Measurements from ENCODE around the gene ZNF467. TPM values are rescaled to one million over a fixed set of nuclear protein-coding genes. Genes with fewer than 3 reads are reported as not detected.
A peak's percentile ranks its signal among the peaks of the same experiment; 100 is the strongest.

ZNF467 gene
- total RNA-seq, 2 donors from 2014 or later = 3.3 to 8.4 TPM

GRCh38 chr7:149751043-149751775 lies 22.2 kb downstream of the ZNF467 start:
- Mint-ChIP-seq H3K4me3 (no peak overlapping the region), H3K36me3 (ENCODE audit: low read depth) (peaks cover 3% of the 10 kb centered on the region)

DNA sequence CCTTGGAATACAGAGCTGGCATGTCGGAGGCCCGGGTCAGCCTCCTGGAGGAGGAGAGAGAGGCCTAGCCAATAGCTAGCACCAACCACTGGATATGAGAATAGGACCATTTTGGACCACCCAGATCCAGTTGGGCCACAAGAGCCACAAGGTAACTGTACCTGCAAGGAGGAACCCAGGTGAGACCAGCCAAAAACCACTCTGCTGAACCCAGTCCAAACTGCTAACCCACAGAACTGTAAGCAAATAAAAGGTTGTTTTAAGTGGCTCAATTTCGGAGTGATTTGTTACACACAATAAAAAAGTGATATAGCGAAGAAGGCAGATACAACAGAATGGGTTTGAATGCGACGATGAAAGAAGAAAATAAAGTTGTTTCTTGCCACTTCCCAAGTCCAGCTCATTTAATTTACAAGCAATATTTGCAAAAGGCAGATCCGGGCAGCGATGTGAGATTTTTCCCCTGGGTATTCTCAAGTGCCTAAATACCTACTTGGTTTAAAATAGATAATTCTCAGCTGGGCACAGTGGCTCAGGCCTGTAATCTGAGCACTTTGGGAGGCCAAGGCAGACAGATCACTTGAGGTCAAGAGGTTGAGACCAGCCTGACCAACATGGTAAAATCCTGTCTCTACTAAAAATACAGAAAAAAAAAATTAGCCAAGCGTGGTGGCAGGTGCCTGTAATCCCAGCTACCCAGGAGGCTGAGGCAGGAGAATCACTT lies 23.1 kb downstream of the ZNF467 start:
- Mint-ChIP-seq H3K27me3 (peaks cover 9% of the 10 kb centered on the region), H3K27ac (no peak overlapping the region), H3K4me3 (no peak overlapping the region), H3K4me1 (peaks cover 8% of the 10 kb centered on the region), H3K36me3 (ENCODE audit: low read depth) (peaks cover 3% of the 10 kb centered on the region)
- DNase-seq (no peak), ATAC-seq (no peak)
- no peaks in the 10 kb centered on the region for H3K9me3 ChIP-seq (ENCODE audit: control insufficient read depth, low read length, poor library complexity, severe bottlenecking)

More at GRCh38 chr7:149751043-149751775, 22.2 kb downstream of the ZNF467 start:
- Mint-ChIP-seq H3K27me3 (peaks cover 15% of the 10 kb centered on the region), H3K4me1 (peaks cover 12% of the 10 kb centered on the region), H3K27ac (no peak overlapping the region)
- ATAC-seq = no peak
- DNase-seq = no peak
- no peaks in the 10 kb centered on the region for H3K9me3 ChIP-seq (ENCODE audit: control insufficient read depth, low read length, poor library complexity, severe bottlenecking)

DNA sequence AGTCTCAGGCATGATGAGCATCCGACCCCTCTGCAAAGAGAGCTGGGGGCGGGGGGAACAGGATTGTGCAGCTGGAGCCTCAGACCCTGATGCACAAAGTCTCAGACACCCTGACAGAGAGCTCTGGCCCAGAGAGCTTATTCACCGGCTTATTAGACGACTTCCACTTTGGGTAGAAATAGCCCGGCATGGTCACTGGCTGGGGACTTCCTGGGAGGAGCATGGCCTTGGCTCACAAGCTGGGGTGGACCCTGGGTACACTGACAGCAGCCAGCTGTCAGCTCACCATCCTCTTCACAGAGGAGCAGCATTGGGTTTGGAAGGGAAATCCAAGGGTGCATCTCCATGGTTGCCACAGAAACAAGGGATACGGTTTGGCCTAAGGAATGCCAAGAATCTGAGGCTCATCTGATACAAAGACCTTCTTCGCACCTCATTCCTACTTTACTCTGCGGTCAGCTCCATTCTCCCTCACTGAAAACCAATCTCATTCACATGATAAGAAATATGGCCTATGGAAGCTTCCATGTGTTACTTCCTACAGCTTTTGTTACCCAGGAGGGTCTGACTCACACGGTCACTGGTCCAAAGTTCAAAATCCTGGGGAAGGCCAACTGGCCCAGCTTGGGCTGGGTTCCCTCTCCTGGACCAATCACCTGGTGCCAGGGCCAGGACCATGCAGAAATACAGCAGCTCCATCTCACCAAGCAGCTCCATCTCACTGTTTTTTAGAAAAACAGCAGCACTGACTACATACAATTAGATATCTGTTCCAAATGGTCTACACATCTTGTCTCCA lies 25.1 kb downstream of the ZNF467 start:
- no peak overlapping the region for H3K4me3 Mint-ChIP-seq
- peaks cover 19% of the 10 kb centered on the region for H3K27me3 Mint-ChIP-seq
- peaks cover 3% of the 10 kb centered on the region for H3K36me3 Mint-ChIP-seq (ENCODE audit: low read depth)
- DNase-seq = no peak
- no peak for ATAC-seq
- H3K27ac Mint-ChIP-seq = no peak overlapping the region
- no peaks in the 10 kb centered on the region for H3K9me3 ChIP-seq (ENCODE audit: control insufficient read depth, low read length, poor library complexity, severe bottlenecking)
- H3K4me1 Mint-ChIP-seq = peaks cover 4% of the 10 kb centered on the region

- Mint-ChIP-seq H3K27ac (no peak overlapping the region), H3K4me3 (no peak overlapping the region), H3K36me3 (ENCODE audit: low read depth) (no peaks in the 10 kb centered on the region), H3K27me3 (peaks cover 44% of the 10 kb centered on the region), H3K4me1 (peaks cover 8% of the 10 kb centered on the region)
- no peaks in the 10 kb centered on the region for H3K9me3 ChIP-seq (ENCODE audit: control insufficient read depth, low read length, poor library complexity, severe bottlenecking)
- no peak for ATAC-seq
- no peak for DNase-seq
Measured at GRCh38 chr7:149743476-149744255, 29.7 kb downstream of the ZNF467 start.

DNA sequence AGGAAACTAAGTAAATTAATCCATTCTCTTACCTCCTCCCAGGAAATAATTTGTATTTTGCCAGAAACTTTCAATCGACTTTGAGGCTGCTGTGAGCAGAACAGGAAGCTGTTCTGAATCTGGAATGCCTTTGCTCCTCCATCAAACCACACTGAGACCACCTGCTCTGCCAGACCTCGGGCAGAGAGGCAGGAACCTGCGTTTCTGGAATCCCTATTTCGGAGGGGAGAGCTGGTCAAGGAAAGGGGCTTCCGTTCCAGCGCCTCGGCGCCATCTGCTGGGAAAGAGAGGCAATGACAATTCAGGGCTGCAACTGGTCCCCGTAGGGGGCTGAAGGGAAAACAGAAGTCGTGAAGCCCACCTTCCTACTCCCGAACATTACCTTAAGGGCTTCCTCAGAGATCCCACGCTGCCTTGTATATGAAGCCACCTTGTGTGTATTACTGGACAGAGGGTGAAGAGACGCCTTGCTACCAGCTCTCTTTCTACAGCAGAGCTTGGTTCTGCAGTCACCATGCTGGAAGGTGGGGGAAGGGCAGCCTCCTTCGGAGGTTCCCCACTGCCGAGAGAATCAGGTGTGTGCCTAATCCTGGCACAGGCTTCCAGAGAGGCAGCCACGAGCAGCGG lies 31.2 kb downstream of the ZNF467 start:
- Mint-ChIP-seq H3K27me3 (peaks cover 54% of the 10 kb centered on the region), H3K36me3 (ENCODE audit: low read depth) (peaks cover 4% of the 10 kb centered on the region), H3K27ac (no peak overlapping the region), H3K4me3 (peak overlapping the region; percentile 89), H3K4me1 (peaks cover 10% of the 10 kb centered on the region)
- DNase-seq (peak; percentile 38 to 51 (median 40)), ATAC-seq (peak; percentile 69)
- H3K9me3 ChIP-seq (ENCODE audit: control insufficient read depth, low read length, poor library complexity, severe bottlenecking) = no peaks in the 10 kb centered on the region

DNA sequence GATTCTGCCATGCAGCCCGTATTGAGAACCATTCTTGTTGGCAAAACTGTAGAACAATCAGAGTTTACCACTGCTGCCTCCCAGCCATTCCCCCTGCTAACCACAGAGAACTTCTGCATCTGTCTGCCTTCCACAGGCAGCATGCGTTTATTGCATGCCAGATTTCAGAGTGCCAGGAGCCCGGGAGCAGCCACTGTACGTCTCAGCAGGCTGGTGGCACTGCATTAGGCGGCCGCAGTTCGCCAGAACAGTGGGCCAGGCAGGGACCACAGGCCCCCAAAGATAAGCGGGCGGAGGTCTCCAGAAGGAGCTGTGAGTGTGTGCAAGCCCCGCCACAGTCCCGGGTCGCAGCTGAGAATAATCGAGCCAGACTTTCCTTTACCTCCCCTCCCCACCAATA lies 31.8 kb downstream of the ZNF467 start:
- DNase-seq (no peak), ATAC-seq (peak; percentile 59)
- no peak overlapping the region for H3K27ac Mint-ChIP-seq
- H3K4me1 Mint-ChIP-seq = peaks cover 10% of the 10 kb centered on the region
- H3K9me3 ChIP-seq (ENCODE audit: control insufficient read depth, low read length, poor library complexity, severe bottlenecking) = no peaks in the 10 kb centered on the region
- H3K4me3 Mint-ChIP-seq = peak overlapping the region; percentile 89
- H3K36me3 Mint-ChIP-seq (ENCODE audit: low read depth) = peaks cover 4% of the 10 kb centered on the region
- peaks cover 57% of the 10 kb centered on the region for H3K27me3 Mint-ChIP-seq

- no peak for DNase-seq
- Mint-ChIP-seq H3K4me1 (peaks cover 6% of the 10 kb centered on the region), H3K4me3 (no peak overlapping the region), H3K27ac (no peak overlapping the region), H3K27me3 (peaks cover 43% of the 10 kb centered on the region), H3K36me3 (ENCODE audit: low read depth) (peaks cover 5% of the 10 kb centered on the region)
- no peaks in the 10 kb centered on the region for H3K9me3 ChIP-seq (ENCODE audit: control insufficient read depth, low read length, poor library complexity, severe bottlenecking)
- no peak for ATAC-seq
Measured at GRCh38 chr7:149736478-149737360, 36.7 kb downstream of the ZNF467 start.

GRCh38 chr7:149735779-149736477 lies 37.5 kb downstream of the ZNF467 start:
- no peak for ATAC-seq
- H3K9me3 ChIP-seq (ENCODE audit: control insufficient read depth, low read length, poor library complexity, severe bottlenecking) = no peaks in the 10 kb centered on the region
- Mint-ChIP-seq H3K4me3 (no peak overlapping the region), H3K4me1 (peaks cover 8% of the 10 kb centered on the region), H3K27ac (no peak overlapping the region), H3K36me3 (ENCODE audit: low read depth) (peaks cover 8% of the 10 kb centered on the region), H3K27me3 (peaks cover 37% of the 10 kb centered on the region)
- DNase-seq = no peak

GRCh38 chr7:149735181-149735602 lies 38.2 kb downstream of the ZNF467 start:
- no peak overlapping the region for H3K27ac Mint-ChIP-seq
- H3K36me3 Mint-ChIP-seq (ENCODE audit: low read depth) = peaks cover 8% of the 10 kb centered on the region
- DNase-seq (no peak), ATAC-seq (no peak)
- H3K4me3 Mint-ChIP-seq = no peak overlapping the region
- H3K27me3 Mint-ChIP-seq = peaks cover 30% of the 10 kb centered on the region
- H3K9me3 ChIP-seq (ENCODE audit: control insufficient read depth, low read length, poor library complexity, severe bottlenecking) = no peaks in the 10 kb centered on the region
- peaks cover 8% of the 10 kb centered on the region for H3K4me1 Mint-ChIP-seq

DNA sequence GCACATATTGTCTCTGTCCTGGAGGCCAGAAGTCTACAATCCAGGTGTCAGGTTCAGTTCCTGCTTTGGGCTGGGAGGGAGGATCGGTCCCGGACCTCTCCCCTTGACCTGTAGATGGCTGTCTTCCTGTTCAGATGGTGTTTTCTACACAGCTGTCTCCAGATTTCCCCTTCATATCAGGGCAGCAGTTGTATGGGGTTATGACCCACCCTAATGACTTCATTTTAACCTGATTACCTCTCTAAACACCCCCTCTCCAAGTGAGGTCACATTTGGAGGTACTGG lies 38.7 kb downstream of the ZNF467 start:
- peaks cover 26% of the 10 kb centered on the region for H3K27me3 Mint-ChIP-seq
- no peak for DNase-seq
- no peak overlapping the region for H3K4me3 Mint-ChIP-seq

GRCh38 chr7:149733924-149734790 lies 39.2 kb downstream of the ZNF467 start:
- peaks cover 8% of the 10 kb centered on the region for H3K4me1 Mint-ChIP-seq
- no peak overlapping the region for H3K4me3 Mint-ChIP-seq
- H3K9me3 ChIP-seq (ENCODE audit: control insufficient read depth, low read length, poor library complexity, severe bottlenecking) = no peaks in the 10 kb centered on the region
- ATAC-seq = no peak
- peaks cover 22% of the 10 kb centered on the region for H3K27me3 Mint-ChIP-seq
- DNase-seq = no peak
- peaks cover 8% of the 10 kb centered on the region for H3K36me3 Mint-ChIP-seq (ENCODE audit: low read depth)
- H3K27ac Mint-ChIP-seq = no peak overlapping the region

More for the DNA sequence above, 38.7 kb downstream of the ZNF467 start:
- ATAC-seq = no peak
- H3K4me1 Mint-ChIP-seq = peaks cover 8% of the 10 kb centered on the region
- H3K9me3 ChIP-seq (ENCODE audit: control insufficient read depth, low read length, poor library complexity, severe bottlenecking) = no peaks in the 10 kb centered on the region
- no peak overlapping the region for H3K27ac Mint-ChIP-seq
- peaks cover 8% of the 10 kb centered on the region for H3K36me3 Mint-ChIP-seq (ENCODE audit: low read depth)
